Astrocyte (in vitro differentiated cells and primary cell): Measurements from ENCODE around the gene TIMM22.

ENCODE experiments used
- CTCF ChIP-seq: IDR thresholded peaks from 2 replicates; pipeline ENCODE4 v1.5.1; 2011; ENCODE audit warnings: low read depth, mild to moderate bottlenecking, inconsistent platforms, low read length, moderate library complexity; ENCODE audit not compliant: insufficient read depth
- EZH2 ChIP-seq: IDR thresholded peaks from 2 replicates; pipeline ENCODE4 v1.6.1; 2012; ENCODE audit warnings: mild to moderate bottlenecking, low read length, inconsistent platforms; ENCODE audit not compliant: insufficient read depth

- TF ChIP-seq CTCF (no peak), EZH2 (no peak)
Measured at GRCh38 chr17:1010086-1010450, 13.1 kb downstream of the TIMM22 start.
